ENCODE data around the gene CYCS.
"Not testable (repeated sequence)": the region's sequence is repeated elsewhere in the genome, so short reads cannot be mapped to it uniquely, and the experiment has no call there.

Gene CYCS

DNA sequence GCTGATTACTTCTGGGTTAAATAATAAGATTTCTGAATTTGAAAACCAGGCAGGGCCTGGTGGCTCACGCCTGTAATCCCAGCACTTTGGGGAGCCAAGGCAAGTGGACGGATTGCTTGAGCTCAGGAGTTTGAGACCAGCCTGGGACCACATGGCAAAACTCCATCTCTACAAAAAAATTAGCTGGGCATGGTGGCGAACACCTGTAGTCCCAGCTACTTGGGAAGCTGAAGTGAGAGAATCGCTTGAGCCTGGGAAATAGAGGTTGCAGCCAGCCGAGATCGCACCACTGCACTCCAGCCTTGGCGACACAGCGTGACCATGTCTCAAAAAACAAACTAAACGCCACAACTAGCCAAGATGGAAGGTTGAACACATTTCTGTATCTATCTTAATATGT, 3.5 kb downstream of the CYCS start:
- no peak overlapping the region for H3K4me3 ChIP-seq (ENCODE audit: low read length)
- DNase-seq (ENCODE audit: low read depth, low spot score), result no peak

DNA sequence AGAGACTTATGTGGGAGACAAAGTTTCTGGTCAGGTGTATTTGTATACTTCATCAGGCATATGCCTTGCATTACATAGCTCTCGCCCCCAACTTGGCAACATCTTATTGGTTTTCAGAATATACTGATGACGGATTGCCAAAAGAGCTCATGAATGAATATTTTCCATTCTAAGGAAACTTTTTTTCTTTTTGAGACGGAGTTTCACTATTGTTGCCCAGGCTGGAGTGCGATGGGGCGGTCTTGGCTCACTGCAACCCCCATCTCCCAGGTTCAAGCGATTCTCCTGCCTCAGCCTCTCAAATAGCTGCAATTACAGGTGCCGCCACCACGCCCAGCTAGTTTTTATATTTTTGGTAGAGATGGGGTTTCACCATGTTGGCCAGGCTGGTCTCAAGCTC, 6.0 kb downstream of the CYCS start:
- H3K4me3 ChIP-seq (ENCODE audit: low read length), result no peak overlapping the region
- DNase-seq (ENCODE audit: low read depth, low spot score), result no peak

DNA sequence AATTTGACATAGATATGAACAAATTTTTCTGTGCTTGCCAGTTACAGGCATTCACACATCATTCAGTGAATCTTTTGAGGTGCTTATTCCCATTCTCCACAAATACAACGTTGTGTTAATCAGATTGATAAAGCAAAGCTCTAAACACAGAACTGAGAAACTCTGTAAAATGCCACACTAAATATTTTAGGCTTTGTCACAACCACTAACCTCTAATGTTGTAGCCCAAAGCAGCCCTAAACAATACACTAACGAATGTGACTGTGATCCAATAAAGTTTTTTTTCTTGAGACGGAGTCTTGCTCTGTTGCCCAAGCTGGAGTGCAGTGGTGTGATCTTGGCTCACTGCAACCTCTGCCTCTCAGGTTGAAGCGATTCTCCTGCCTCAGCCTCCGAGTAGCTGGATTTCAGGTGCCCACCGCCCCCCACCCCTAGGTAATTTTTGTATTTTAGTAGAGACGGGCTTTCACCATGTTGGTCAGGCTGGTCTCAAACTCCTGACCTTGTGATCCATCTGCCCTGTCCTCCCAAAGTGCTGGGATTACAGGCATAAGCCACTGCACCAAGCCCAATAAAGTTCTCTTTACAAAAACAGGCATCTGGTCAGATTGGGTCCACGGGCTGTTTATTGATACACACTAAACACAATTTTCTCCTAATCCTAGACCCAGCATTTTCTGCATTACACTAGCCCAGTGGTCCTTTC, 6.9 kb downstream of the CYCS start:
- DNase-seq (ENCODE audit: low read depth, low spot score), result no peak
- no peak overlapping the region for H3K4me3 ChIP-seq (ENCODE audit: low read length)

DNA sequence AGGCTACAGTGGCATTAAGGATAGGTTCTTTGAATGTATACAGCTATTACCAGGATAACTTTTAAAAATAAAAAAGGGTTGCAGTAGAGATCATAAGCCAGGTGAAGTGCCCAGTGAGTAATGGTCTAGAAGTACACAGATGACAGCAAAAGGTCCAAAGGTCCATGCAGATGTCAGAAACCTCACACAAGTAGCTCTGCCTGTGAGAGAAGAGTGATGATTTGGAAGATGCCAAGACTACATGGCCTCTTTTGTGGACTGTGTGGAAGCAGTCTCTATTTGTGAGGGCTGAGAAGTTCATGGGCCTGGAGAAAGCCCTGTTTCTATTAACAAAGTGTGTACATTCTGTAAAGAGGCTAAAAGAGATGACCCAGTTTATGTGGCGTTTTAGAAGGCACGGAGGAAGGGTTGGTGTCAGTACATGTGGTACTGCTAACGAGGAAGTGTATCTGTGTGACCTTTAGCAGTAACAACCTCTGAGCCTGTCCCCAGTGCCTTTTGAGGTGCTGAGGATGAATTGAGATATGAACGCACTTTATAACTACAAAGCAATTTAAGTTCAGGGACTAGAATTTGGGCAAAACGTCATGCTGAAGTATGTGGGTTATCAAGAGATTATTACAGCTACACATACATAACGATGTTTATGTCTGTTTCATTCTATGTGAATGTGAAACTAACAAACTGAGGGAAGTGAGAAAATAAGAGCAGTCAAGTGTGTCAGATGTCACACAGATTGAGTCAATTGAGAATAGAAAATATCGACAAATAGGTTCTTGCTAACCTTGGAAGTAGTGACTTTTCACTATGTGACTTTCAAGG, 7.6 kb downstream of the CYCS start:
- DNase-seq (ENCODE audit: low read depth, low spot score), result no peak
- H3K4me3 ChIP-seq (ENCODE audit: low read length), result no peak overlapping the region

DNA sequence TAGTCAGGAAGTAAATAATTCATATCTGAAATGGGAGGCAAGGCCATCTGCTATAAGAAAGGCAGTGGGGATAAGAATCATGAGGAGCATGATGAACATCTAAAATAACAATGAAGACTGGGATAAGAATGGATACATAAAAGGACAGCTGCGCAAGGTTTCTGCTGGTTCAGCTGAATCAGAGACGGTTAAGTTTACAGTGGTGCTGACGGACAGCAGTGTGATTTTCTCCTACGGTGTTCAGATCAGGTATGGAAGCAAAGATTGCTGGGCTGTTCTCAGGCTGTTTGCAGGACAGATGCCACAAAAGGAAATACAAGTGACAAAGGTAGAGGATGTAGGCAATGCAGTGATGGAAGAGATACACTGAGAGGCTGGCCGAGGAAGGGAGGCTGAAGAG, 8.4 kb downstream of the CYCS start:
- no peak for DNase-seq (ENCODE audit: low read depth, low spot score)
- H3K4me3 ChIP-seq (ENCODE audit: low read length), result no peak overlapping the region

DNA sequence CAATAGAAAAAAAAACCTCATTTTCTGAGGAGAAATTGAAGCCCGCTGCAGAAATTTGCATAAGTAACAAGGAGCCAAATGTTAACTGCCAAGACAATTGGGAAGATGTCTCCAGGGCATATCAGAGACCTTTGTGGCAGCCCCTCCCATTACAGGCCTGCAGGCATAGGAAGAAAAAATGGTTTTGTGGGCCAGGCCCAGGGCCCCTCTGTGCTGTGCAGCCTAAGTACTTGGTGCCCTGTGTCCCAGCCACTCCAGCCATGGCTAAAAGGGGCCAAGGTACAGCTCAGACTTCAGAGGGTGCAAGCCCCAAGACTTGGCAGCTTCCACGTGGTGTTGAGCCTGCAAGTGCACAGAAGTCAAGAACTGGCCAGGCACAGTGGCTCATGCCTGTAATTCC, 14.5 kb downstream of the CYCS start:
- H3K4me3 ChIP-seq (ENCODE audit: low read length); DNase-seq (ENCODE audit: low read depth, low spot score): not testable (repeated sequence)

DNA sequence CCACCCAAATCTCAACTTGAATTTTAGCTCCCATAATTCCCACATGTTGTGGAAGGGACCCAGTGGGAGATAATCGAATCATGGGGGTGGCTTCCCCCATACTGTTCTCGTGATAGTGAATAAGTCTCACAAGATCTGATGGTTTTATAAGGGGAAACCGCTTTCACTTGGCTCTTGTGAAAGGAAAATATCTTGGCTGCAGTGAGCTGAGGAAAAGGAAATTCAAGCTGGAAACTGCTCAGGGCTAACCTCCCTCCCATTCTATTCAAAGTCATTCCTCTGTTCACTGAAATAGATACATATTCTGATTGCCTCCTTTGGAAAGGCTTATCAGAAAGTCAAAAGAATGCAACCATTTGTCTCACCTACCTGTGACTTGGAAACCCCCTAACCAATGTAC, 15.8 kb downstream of the CYCS start:
- H3K4me3 ChIP-seq (ENCODE audit: low read length), result no peak overlapping the region
- DNase-seq (ENCODE audit: low read depth, low spot score), result no peak

DNA sequence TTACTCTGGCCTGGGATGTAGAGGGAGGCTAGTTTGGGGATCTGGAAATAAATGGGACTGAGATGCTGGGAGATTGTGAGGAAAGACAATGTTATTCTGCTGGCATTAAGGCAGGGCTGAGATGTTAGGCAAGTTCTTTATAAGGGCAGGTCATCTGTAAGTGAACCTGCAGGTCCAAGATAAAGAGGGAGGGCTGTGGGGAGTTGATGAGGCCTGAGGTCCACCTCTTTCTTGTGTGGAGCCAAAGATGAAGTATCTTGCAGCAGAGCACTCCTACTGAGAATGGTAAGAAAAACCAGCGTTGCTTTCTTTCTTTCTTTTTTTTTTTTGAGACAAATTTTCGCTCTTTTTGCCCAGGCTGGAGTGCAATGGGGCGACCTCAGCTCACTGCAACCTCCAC, 19.1 kb downstream of the CYCS start:
- H3K4me3 ChIP-seq (ENCODE audit: low read length), result no peak overlapping the region
- no peak for DNase-seq (ENCODE audit: low read depth, low spot score)

DNA sequence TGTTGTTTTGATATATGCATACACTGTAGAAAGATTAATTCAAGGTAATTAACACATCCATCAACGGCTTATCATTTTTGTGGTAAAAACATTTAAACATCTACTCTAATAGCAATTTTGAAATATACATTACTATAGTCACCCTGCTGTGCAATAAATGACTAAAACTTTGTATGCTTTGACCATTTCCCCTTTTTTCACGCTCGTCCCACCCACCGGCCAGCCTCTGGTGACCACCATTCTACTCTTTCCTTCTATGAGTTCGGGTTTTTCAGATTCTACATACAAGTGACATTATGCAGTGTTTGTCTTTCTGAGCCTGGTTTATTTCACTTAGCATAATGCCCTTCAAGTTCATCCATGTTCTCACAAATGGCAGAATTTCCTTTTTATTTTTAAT, 21.3 kb downstream of the CYCS start:
- no peak overlapping the region for H3K4me3 ChIP-seq (ENCODE audit: low read length)
- DNase-seq (ENCODE audit: low read depth, low spot score), result no peak

DNA sequence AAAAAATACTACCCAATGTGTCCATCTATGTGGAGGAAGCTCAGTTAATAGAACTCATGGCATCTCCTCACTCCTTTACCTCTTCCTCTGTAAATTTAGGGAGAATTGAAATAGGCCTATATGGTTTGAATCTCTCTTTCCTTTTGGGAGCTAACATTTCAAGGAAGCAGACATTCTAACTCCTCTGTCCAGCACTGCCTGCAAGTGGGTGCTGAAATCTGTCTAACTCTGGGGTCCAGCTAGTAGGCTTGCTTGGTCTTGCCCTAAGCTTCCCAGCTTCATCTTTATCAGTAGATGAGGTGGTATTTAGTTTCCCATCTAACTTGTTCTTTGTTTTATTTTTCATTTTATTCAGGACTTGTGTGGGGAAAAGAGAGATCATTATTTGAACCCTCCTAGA, 23.2 kb downstream of the CYCS start:
- DNase-seq (ENCODE audit: low read depth, low spot score), result no peak
- H3K4me3 ChIP-seq (ENCODE audit: low read length), result no peak overlapping the region

DNA sequence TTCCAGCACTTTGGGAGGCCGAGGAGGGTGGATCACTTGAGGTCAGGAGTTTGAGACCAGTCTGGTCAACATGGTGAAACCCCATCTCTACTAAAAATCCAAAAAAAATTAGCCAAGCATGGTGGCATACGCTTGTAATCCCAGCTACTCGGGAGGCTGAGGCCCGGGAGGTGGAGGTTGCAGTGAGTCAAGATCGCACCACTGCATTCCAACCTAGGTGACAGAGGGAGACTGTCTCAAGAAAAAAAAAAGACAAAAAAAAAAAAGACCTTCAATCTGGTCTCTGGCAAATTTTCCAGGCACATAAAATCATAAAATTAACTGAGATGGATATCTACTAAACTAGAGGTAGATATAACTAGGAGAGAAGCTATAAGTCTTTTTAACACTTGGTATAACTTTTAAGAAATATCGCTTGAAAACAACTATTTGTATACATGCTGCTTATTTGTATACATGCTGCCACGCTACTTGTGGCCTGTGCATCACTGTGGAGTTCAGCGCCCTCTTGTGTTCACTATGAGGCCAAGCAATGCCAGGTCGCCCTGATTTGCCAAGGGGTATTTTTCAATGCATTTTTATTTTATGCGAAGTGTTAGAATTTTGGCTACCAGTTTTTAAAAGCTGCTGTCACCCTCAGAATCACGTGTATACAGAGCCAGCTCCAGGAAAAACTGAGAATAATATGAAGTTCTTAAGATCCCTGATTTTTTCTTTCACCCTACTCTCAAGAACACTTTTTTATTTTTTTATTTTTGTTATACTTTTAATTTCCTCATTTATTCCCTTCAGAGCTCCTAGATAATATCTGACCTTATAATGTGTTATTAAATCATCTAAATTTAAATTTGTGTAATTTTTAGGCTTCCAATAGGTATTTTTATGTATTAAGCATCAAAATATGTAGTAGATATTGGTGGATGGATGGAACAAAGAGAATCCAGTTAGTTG, 26.7 kb downstream of the CYCS start:
- H3K4me3 ChIP-seq (ENCODE audit: low read length), result no peak overlapping the region
- DNase-seq (ENCODE audit: low read depth, low spot score), result peak; percentile 69

DNA sequence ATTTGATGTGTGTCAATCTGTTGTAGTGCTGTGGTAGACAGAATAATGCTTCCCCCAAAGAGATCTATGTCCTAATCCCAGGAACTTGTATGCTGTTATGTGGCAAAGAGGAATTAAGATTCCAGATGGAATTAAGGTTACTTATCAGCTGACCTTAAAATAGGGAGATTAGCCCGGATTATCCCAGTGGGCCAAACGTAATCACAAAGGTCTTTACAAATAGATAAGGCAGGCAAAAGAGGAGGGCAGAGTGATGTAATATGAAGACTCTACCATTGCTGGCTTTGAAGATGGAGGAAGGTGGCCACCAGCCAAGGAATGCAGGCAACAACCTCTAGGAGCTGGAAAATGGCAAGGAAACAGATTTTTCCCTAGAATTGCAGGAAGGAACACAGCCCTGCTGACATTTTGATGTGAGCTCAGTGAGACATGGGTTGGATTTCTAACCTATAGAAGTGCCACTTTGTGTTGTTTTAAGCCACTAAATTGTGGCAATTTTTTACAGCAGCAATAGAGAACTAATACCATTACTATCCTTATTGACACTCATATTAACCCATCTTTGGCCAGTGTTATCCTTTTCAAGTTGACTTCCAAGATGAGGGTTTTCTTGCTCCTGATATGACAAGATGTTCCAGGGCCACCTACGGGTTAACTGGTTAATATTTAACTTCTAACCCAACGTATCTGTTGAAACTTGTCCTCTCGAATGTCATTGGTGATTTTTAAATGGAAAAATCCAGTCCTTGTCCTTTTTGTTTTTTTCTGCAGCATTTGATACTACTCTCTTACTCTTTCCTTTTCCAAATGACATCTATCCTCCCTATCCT, 29.3 kb downstream of the CYCS start:
- DNase-seq (ENCODE audit: low read depth, low spot score), result no peak

DNA sequence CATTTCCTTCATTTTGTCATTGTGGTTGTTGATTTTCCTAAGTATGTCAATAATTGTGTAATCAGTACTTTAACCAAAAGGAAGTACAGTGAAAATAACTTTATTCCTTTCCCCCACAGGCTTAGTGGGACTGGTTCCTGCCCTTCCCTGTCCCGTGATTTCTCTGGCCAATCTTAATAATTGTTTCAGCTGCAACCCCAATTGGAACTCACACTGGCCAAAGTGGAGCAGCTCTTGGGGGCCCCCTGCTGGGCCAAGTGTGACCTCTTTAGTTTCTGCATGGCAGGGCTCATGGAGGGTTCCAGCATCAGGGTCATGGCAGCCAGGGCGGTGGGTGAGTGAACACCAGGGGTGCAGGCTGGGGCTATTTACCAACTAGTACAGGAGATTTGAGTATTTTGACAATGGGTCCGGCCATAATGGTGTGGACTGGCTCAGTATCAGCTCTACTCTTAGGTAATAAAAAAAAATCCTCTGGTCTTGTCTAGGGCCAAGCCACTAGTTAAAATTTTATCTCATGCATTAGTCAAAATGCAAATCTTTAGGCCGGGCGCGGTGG, 31.7 kb downstream of the CYCS start:
- peak; percentile 52 for DNase-seq (ENCODE audit: low read depth, low spot score)
- H3K4me3 ChIP-seq (ENCODE audit: low read length), result no peak overlapping the region

More for the DNA sequence above, 29.3 kb downstream of the CYCS start:
- no peak overlapping the region for H3K4me3 ChIP-seq (ENCODE audit: low read length)

DNA sequence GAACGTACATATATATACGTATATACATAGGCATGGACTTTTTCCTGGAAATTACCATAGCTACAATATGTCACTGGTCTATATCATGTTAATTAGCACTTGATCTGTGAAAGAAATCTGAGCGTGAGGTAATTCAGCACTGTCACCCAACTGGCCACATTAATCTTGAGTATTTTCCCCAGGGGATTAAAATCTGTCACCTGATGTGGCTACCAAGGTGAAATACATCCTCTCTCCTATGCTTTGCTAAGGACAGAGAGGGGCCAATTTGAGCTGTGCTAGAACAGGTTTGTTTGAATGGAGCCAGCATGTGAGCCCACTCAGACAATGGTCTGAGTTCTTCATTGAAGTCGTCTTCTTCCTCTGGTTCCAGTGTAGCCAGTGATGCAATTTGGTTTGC, 33.3 kb downstream of the CYCS start:
- no peak for DNase-seq (ENCODE audit: low read depth, low spot score)
- H3K4me3 ChIP-seq (ENCODE audit: low read length), result no peak overlapping the region

DNA sequence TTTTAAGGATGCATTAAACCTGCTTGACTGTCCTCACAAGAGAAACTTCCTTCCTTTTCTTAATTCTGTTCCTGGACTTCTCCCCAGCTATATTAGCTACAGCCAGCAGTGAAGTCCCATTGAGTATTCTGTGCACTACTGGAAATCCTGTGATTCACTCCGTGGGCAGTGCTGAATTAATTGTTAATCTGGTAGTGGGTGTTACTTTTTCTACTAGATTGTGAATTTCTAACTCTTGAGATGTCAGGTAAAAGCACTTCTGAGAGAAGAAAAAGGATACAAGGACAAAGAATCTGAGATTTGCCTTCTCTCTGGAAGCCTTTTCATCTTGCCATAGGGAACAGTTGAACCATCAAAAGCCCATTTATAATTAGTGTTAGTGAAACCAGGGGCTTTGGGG, 33.9 kb downstream of the CYCS start:
- H3K4me3 ChIP-seq (ENCODE audit: low read length), result no peak overlapping the region
- DNase-seq (ENCODE audit: low read depth, low spot score), result no peak

DNA sequence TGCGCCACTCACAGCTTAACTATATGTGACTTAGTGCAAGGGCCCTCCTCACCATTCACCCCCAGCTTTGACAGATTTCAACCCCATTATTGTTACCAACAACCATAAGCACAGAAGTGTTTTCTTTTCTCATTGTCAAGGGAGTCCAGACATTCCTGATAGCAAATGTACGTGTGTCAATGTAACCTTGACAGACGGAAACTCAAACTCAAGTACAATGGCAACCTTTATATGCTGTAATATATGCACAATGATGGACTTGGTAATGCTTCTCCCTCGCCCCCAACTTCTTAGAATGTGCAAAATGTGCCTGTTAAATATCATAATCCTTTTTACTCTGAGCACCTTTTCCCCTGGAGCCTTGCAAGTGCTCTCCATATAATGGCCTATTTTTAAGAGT, 34.7 kb downstream of the CYCS start:
- no peak for DNase-seq (ENCODE audit: low read depth, low spot score)
- H3K4me3 ChIP-seq (ENCODE audit: low read length), result no peak overlapping the region

DNA sequence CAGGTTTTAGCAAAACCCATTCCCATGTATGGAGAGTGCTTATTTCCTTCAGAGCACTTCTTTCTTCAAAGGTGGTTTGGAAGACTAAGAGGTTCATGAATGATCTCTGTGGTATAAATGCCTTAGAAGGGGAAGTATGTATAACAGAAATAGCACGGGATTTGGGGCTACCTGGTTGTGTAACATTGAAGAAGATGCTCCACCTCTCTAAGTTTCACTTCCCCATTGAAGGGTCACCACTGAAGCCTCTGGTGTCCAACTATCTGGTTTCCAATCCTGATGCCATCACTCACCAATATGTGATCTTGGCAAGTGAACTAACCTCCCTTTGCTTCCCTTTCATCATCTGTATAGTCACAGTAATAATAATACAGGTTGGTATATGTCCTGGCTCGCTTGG, 37.2 kb downstream of the CYCS start:
- no peak for DNase-seq (ENCODE audit: low read depth, low spot score)
- no peak overlapping the region for H3K4me3 ChIP-seq (ENCODE audit: low read length)

DNA sequence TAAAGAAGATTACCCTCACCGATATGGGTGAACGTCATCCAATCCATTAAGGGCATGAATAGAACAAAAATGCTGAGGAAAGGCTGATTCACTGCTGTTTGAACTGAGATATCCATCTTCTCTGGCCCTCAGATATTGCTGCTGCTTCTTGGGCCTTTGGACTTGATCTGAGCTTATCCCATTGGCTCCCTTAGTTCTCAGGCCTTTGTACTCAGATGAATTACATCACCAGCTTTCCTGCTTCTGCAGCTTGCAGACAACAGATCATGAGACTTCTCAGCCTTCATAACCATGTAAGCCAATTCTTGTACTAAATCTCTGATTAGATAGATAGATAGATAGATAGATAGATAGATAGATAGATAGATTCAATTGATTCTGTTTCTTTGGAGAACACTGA, 40.2 kb downstream of the CYCS start:
- no peak overlapping the region for H3K4me3 ChIP-seq (ENCODE audit: low read length)
- no peak for DNase-seq (ENCODE audit: low read depth, low spot score)

DNA sequence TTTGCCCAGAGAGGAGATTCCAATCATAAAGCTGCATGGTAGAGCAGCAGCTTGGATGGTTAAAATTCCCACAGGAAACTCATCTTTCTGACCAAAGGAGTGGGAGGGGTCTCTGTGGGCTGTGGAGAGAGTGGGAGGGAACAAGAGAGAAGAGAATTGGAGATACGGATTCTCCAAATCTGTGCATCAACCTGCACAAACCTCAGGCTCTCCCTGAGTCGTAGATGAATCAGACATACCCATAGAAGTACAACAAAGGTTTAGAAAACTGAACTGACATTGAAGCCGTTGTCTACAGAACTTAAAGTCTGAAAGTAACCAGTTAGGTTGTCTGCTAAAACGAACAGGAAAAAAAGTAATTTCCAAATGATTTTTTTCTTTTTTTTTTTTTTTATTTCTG, 41.9 kb downstream of the CYCS start:
- H3K4me3 ChIP-seq (ENCODE audit: low read length), result no peak overlapping the region
- DNase-seq (ENCODE audit: low read depth, low spot score), result no peak

All from Jurkat, Clone E6-1 (cell line).